Measurements from ENCODE around the gene SPP2. TPM values are rescaled to one million over a fixed set of nuclear protein-coding genes. Genes with fewer than 3 reads are reported as not detected.

SPP2 gene
- total and polyA plus RNA-seq, 2 donors (not counting 1 experiment from before 2014, with no cell fraction given): not detected

DNA sequence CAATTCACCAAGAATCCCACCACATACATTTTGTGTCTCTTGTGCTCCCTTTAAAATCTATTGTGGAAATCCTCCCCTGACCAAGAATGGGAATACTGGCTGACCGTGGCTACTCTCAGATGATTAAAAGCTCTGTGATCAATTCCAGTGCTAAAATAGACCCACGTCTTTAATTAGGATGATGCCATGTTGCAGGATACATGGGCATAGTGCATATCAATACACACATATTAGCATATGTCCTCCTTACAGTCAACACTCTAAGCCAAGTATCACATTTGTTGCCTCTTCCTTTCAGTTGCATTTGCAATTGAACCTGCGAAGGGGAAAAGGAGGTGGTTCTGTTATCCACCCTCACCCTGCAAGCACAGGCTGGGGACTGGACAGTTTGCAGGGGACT is 41.8 kb downstream of the SPP2 start:
- H3K36me3 ChIP-seq (ENCODE audit: control insufficient read depth, insufficient read depth, low read length): no peaks in the 10 kb centered on the region
- H3K9me3 ChIP-seq (ENCODE audit: control insufficient read depth, insufficient read depth, low read depth, low read length): no peaks in the 10 kb centered on the region
- H2AFZ ChIP-seq (ENCODE audit: low read length): no peak overlapping the region
- H3K4me1 ChIP-seq (ENCODE audit: control insufficient read depth, extremely low read depth, insufficient read depth, low read length): no peaks in the 10 kb centered on the region
- no peak for TF ChIP-seq EZH2 (IDR thresholded peaks at IDR 0.05; ENCODE audit: low read length, missing control alignments)
- TF ChIP-seq, protein P1, sequence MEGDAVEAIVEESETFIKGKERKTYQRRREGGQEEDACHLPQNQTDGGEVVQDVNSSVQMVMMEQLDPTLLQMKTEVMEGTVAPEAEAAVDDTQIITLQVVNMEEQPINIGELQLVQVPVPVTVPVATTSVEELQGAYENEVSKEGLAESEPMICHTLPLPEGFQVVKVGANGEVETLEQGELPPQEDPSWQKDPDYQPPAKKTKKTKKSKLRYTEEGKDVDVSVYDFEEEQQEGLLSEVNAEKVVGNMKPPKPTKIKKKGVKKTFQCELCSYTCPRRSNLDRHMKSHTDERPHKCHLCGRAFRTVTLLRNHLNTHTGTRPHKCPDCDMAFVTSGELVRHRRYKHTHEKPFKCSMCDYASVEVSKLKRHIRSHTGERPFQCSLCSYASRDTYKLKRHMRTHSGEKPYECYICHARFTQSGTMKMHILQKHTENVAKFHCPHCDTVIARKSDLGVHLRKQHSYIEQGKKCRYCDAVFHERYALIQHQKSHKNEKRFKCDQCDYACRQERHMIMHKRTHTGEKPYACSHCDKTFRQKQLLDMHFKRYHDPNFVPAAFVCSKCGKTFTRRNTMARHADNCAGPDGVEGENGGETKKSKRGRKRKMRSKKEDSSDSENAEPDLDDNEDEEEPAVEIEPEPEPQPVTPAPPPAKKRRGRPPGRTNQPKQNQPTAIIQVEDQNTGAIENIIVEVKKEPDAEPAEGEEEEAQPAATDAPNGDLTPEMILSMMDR (conservative IDR thresholded peaks at IDR 0.05 in 1 of 2, IDR thresholded peaks at IDR 0.05 in 1 of 2; ENCODE audit: low read depth in 1 of 2, low read length in 2 of 2): no peak
- H3K4me2 ChIP-seq (ENCODE audit: extremely low read depth, insufficient read depth, low read length): no peak overlapping the region
- H4K20me1 ChIP-seq (ENCODE audit: control insufficient read depth, extremely low read depth, insufficient read depth, low read length): no peaks in the 10 kb centered on the region
- no peak overlapping the region for H3K27ac ChIP-seq (ENCODE audit: insufficient read depth, low read length)
- H3K9ac ChIP-seq (ENCODE audit: insufficient read depth, low read length): no peak overlapping the region
- no peak overlapping the region for H3K4me3 ChIP-seq (replicated peaks in 1 of 4; ENCODE audit: control extremely low read depth in 1 of 4, insufficient read depth in 1 of 4, low read depth in 3 of 4, low read length in 4 of 4)
- no peaks in the 10 kb centered on the region for H3K79me2 ChIP-seq (ENCODE audit: control insufficient read depth, insufficient read depth, low read length)
- DNase-seq (ENCODE audit: low read depth in 2 of 2): no peak
- peaks cover 2% of the 10 kb centered on the region for H3K27me3 ChIP-seq (ENCODE audit: control insufficient read depth, insufficient read depth, low read length)

DNA sequence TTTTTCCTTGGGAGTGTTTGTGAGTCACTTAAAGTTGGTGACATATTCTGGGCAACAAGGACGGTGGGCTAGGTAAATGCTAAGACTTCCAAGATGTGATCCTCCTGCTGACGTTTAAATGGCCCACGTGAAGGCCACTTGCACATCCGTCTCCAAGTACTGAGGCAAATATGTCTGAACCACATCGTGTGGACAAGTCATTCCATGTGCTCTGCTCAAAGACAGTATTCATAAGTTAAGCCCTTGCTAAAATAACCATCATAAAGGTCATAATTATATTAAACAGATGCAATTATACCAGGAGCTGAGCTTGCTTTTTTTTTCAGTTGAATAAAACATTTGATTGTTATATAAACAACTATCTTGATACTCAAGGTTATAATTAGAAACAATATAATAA is 44.8 kb downstream of the SPP2 start:
- TF ChIP-seq, protein P1 (conservative IDR thresholded peaks at IDR 0.05 in 1 of 2, IDR thresholded peaks at IDR 0.05 in 1 of 2; ENCODE audit: low read depth in 1 of 2, low read length in 2 of 2): no peak
- no peak for TF ChIP-seq EZH2 (IDR thresholded peaks at IDR 0.05; ENCODE audit: low read length, missing control alignments)
- Histone ChIP-seq H3K4me3 (replicated peaks in 1 of 4; ENCODE audit: control extremely low read depth in 1 of 4, insufficient read depth in 1 of 4, low read depth in 3 of 4, low read length in 4 of 4) (no peak overlapping the region), H2AFZ (ENCODE audit: low read length) (no peak overlapping the region)

DNA sequence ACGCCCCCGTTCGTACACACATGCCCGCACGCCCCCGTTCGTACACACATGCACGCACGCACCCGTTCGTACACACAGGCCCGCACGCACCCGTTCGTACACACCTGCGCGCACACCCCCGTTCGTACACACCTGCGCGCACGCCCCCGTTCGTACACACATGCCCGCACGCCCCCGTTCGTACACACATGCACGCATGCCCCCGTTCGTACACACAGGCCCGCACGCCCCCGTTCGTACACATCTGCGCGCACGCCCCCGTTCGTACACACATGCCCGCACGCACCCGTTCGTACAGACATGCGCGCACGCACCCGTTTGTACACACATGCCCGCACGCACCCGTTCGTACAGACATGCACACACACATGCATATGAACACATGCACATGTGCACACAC is 45.7 kb downstream of the SPP2 start:
- Histone ChIP-seq H3K79me2 (ENCODE audit: control insufficient read depth, insufficient read depth, low read length) (no peaks in the 10 kb centered on the region), H3K4me1 (ENCODE audit: control insufficient read depth, extremely low read depth, insufficient read depth, low read length) (no peaks in the 10 kb centered on the region)

More for the DNA sequence above, 44.8 kb downstream of the SPP2 start:
- peaks cover 2% of the 10 kb centered on the region for H3K27me3 ChIP-seq (ENCODE audit: control insufficient read depth, insufficient read depth, low read length)
- no peaks in the 10 kb centered on the region for H3K36me3 ChIP-seq (ENCODE audit: control insufficient read depth, insufficient read depth, low read length)
- no peak overlapping the region for H3K4me2 ChIP-seq (ENCODE audit: extremely low read depth, insufficient read depth, low read length)
- H3K27ac ChIP-seq (ENCODE audit: insufficient read depth, low read length): no peak overlapping the region
- no peaks in the 10 kb centered on the region for H3K4me1 ChIP-seq (ENCODE audit: control insufficient read depth, extremely low read depth, insufficient read depth, low read length)
- H3K79me2 ChIP-seq (ENCODE audit: control insufficient read depth, insufficient read depth, low read length): no peaks in the 10 kb centered on the region
- H3K9me3 ChIP-seq (ENCODE audit: control insufficient read depth, insufficient read depth, low read depth, low read length): no peaks in the 10 kb centered on the region
- no peak for DNase-seq (ENCODE audit: low read depth in 2 of 2)
- no peaks in the 10 kb centered on the region for H4K20me1 ChIP-seq (ENCODE audit: control insufficient read depth, extremely low read depth, insufficient read depth, low read length)
- H3K9ac ChIP-seq (ENCODE audit: insufficient read depth, low read length): no peak overlapping the region

More for the DNA sequence above, 45.7 kb downstream of the SPP2 start:
- Histone ChIP-seq H3K4me3 (replicated peaks in 1 of 4; ENCODE audit: control extremely low read depth in 1 of 4, insufficient read depth in 1 of 4, low read depth in 3 of 4, low read length in 4 of 4) (no peak overlapping the region), H3K27me3 (ENCODE audit: control insufficient read depth, insufficient read depth, low read length) (peaks cover 2% of the 10 kb centered on the region), H2AFZ (ENCODE audit: low read length) (no peak overlapping the region), H4K20me1 (ENCODE audit: control insufficient read depth, extremely low read depth, insufficient read depth, low read length) (no peaks in the 10 kb centered on the region), H3K9ac (ENCODE audit: insufficient read depth, low read length) (no peak overlapping the region), H3K36me3 (ENCODE audit: control insufficient read depth, insufficient read depth, low read length) (no peaks in the 10 kb centered on the region), H3K27ac (ENCODE audit: insufficient read depth, low read length) (no peak overlapping the region), H3K4me2 (ENCODE audit: extremely low read depth, insufficient read depth, low read length) (no peak overlapping the region), H3K9me3 (ENCODE audit: control insufficient read depth, insufficient read depth, low read depth, low read length) (no peaks in the 10 kb centered on the region)
- DNase-seq (ENCODE audit: low read depth in 2 of 2): no peak
- TF ChIP-seq EZH2 (IDR thresholded peaks at IDR 0.05; ENCODE audit: low read length, missing control alignments): no peak
- TF ChIP-seq, protein P1 (conservative IDR thresholded peaks at IDR 0.05 in 1 of 2, IDR thresholded peaks at IDR 0.05 in 1 of 2; ENCODE audit: low read depth in 1 of 2, low read length in 2 of 2): no peak

Measured in fibroblast of lung (primary cell).